K562 (cell line): Measurements from ENCODE around the gene KIF6. TPM values are rescaled to one million over a fixed set of nuclear protein-coding genes. Genes with fewer than 3 reads are reported as not detected.

Source experiments
- SMAD1 ChIP-seq: fragments of 150-350 bp; IDR thresholded peaks from 2 replicates; pipeline ENCODE4 v1.6.1; 2014; ENCODE audit warnings: low read length, low read depth; ENCODE audit not compliant: partially characterized antibody
- polyA plus RNA-seq, 8 experiments: library from polyadenylated mRNA; depleted of rRNA in 4 of 8; stranded (reverse) in 5 of 8; unstranded in 3 of 8; fragments of >200 nt; fragmentation: Nextera tagmentation in 2 of 8; fragmentation: Illumina TruSeq in 1 of 8; extraction: Ambion mirVana in 2 of 8; extraction: Trizol in 1 of 8; gene quantifications; 2 replicates each; pipeline versions ENCODE4 v1.2.1 to v1.2.3, GENCODE V29; 2011 to 2014; ENCODE audit warnings: inconsistent platforms in 1 of 8, missing spikeins in 1 of 8
- total RNA-seq, 7 experiments: library from RNA; depleted of rRNA in 6 of 7; stranded (reverse); fragments of >200 nt in 6 of 7; fragmentation: Illumina TruSeq in 2 of 7; extraction: Trizol in 2 of 7; gene quantifications; 2 replicates each; pipeline versions ENCODE4 v1.2.1 to v1.2.3, GENCODE V29; 2011 to 2021; ENCODE audit warnings: low replicate concordance in 1 of 7
- TF ChIP-seq, protein P1 (sequence below): fragments of 200-800 bp; sonication (Bioruptor generic); IDR thresholded peaks from 2 replicates; pipeline ENCODE4 v1.6.1; 2016; ENCODE audit warnings: missing genetic modification characterization, missing compliant biosample characterization
- TF ChIP-seq, protein P2 (sequence below): fragments of 450-650 bp; IDR thresholded peaks from 2 replicates; pipeline ENCODE4 v1.6.1; 2016; ENCODE audit warnings: antibody characterized with exemption

Gene KIF6
- total and polyA plus RNA-seq, 9 of the 15 experiments (the other 6 are each of a cell fraction or from before 2014, with no cell fraction given): not detected

DNA sequence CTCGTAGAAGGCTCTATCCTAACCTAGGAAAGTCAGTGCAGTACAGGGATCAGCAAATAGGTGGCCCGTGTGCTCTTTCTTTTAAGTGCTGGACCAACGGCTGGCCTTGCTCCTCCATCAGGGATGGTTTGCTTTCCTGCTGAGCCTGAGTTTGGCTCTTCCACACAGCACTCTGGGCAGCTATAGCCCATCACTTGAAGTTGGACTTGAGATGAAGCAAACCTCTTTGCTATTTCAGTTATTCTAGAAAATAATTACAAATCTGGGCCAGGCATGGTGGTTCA lies 335.8 kb downstream of the KIF6 start (continued):
- TF ChIP-seq, protein P1, sequence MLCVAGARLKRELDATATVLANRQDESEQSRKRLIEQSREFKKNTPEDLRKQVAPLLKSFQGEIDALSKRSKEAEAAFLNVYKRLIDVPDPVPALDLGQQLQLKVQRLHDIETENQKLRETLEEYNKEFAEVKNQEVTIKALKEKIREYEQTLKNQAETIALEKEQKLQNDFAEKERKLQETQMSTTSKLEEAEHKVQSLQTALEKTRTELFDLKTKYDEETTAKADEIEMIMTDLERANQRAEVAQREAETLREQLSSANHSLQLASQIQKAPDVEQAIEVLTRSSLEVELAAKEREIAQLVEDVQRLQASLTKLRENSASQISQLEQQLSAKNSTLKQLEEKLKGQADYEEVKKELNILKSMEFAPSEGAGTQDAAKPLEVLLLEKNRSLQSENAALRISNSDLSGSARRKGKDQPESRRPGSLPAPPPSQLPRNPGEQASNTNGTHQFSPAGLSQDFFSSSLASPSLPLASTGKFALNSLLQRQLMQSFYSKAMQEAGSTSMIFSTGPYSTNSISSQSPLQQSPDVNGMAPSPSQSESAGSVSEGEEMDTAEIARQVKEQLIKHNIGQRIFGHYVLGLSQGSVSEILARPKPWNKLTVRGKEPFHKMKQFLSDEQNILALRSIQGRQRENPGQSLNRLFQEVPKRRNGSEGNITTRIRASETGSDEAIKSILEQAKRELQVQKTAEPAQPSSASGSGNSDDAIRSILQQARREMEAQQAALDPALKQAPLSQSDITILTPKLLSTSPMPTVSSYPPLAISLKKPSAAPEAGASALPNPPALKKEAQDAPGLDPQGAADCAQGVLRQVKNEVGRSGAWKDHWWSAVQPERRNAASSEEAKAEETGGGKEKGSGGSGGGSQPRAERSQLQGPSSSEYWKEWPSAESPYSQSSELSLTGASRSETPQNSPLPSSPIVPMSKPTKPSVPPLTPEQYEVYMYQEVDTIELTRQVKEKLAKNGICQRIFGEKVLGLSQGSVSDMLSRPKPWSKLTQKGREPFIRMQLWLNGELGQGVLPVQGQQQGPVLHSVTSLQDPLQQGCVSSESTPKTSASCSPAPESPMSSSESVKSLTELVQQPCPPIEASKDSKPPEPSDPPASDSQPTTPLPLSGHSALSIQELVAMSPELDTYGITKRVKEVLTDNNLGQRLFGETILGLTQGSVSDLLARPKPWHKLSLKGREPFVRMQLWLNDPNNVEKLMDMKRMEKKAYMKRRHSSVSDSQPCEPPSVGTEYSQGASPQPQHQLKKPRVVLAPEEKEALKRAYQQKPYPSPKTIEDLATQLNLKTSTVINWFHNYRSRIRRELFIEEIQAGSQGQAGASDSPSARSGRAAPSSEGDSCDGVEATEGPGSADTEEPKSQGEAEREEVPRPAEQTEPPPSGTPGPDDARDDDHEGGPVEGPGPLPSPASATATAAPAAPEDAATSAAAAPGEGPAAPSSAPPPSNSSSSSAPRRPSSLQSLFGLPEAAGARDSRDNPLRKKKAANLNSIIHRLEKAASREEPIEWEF: no peak
- TF ChIP-seq SMAD1: no peak
- TF ChIP-seq, protein P2, sequence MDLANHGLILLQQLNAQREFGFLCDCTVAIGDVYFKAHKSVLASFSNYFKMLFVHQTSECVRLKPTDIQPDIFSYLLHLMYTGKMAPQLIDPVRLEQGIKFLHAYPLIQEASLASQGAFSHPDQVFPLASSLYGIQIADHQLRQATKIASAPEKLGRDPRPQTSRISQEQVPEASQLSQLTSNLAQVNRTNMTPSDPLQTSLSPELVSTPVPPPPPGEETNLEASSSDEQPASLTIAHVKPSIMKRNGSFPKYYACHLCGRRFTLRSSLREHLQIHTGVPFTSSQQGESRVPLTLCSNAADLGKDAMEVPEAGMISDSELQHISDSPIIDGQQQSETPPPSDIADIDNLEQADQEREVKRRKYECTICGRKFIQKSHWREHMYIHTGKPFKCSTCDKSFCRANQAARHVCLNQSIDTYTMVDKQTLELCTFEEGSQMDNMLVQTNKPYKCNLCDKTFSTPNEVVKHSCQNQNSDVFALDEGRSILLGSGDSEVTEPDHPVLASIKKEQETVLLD: no peak
- TF ChIP-seq, all 486 proteins: peak for 1
